ENCODE measurements around the gene PTPRK. TPM values are rescaled to one million over a fixed set of nuclear protein-coding genes. Genes with fewer than 3 reads are reported as not detected.

Gene PTPRK
- polyA plus RNA-seq, 1 donor (not counting 4 experiments of a cell fraction or from before 2014, with no cell fraction given): 52.7 TPM

GRCh38 chr6:128517124-128517523, 3.3 kb downstream of the PTPRK start:
- peak overlapping the region; percentile 40 for H3K9ac ChIP-seq (ENCODE audit: control insufficient read depth, extremely low read depth, insufficient read depth, low read length)
- H3K4me3 ChIP-seq (ENCODE audit: control insufficient read depth in 2 of 3, extremely low read depth in 1 of 3, insufficient read depth in 2 of 3, low read depth in 1 of 3, low read length in 3 of 3): peak overlapping the region; percentile 41 to 94 (median 73)
- peak overlapping the region; percentile 74 for H3K4me2 ChIP-seq (ENCODE audit: control insufficient read depth, extremely low read depth, insufficient read depth, low read depth, low read length)
- H2AFZ ChIP-seq (ENCODE audit: control insufficient read depth, low read length): no peak overlapping the region
- peaks cover 37% of the 10 kb centered on the region for H3K4me1 ChIP-seq (ENCODE audit: control insufficient read depth, extremely low read depth, insufficient read depth, low read length)
- dilution Hi-C loops (cut with MboI; ENCODE audit: extremely low pct_ligation_motif_present, low sequenced_read_pairs): no loop called here
- H3K27ac ChIP-seq (ENCODE audit: control insufficient read depth, insufficient read depth, low read length): no peak overlapping the region
- H3K9me1 ChIP-seq (ENCODE audit: control insufficient read depth, extremely low read depth, insufficient read depth, low read length): peaks cover 3% of the 10 kb centered on the region
- peaks cover 81% of the 10 kb centered on the region for H3K79me2 ChIP-seq (ENCODE audit: control insufficient read depth, insufficient read depth, low read length)
- H4K20me1 ChIP-seq (ENCODE audit: control insufficient read depth, extremely low read depth, insufficient read depth, low read length): peaks cover 9% of the 10 kb centered on the region
- H3K27me3 ChIP-seq (ENCODE audit: control insufficient read depth, extremely low read depth, insufficient read depth, low read length): no peaks in the 10 kb centered on the region
- no peaks in the 10 kb centered on the region for H3K9me3 ChIP-seq (ENCODE audit: control insufficient read depth, low read depth, low read length)
- TF ChIP-seq EZH2 (IDR thresholded peaks at IDR 0.05; ENCODE audit: low read length) (no peak), CTCF (optimal IDR thresholded peaks at IDR 0.05 in 1 of 3, IDR thresholded peaks at IDR 0.05 in 1 of 3, conservative IDR thresholded peaks at IDR 0.05 in 1 of 3; ENCODE audit: extremely low read depth in 1 of 3, insufficient read depth in 2 of 3, low read length in 3 of 3) (no peak)
- no peak for FAIRE-seq
- DNase-seq (ENCODE audit: low read depth, low spot score): no peak
- H3K36me3 ChIP-seq (ENCODE audit: control insufficient read depth in 2 of 2, extremely low read depth in 1 of 2, insufficient read depth in 2 of 2, low read length in 2 of 2): no peaks in the 10 kb centered on the region

GRCh38 chr6:128516514-128516898, 3.9 kb downstream of the PTPRK start:
- Histone ChIP-seq H3K27me3 (ENCODE audit: control insufficient read depth, extremely low read depth, insufficient read depth, low read length) (no peaks in the 10 kb centered on the region), H3K36me3 (ENCODE audit: control insufficient read depth in 2 of 2, extremely low read depth in 1 of 2, insufficient read depth in 2 of 2, low read length in 2 of 2) (no peaks in the 10 kb centered on the region), H3K27ac (ENCODE audit: control insufficient read depth, insufficient read depth, low read length) (peak overlapping the region; percentile 46), H3K4me1 (ENCODE audit: control insufficient read depth, extremely low read depth, insufficient read depth, low read length) (peaks cover 43% of the 10 kb centered on the region), H4K20me1 (ENCODE audit: control insufficient read depth, extremely low read depth, insufficient read depth, low read length) (peaks cover 9% of the 10 kb centered on the region), H3K4me3 (ENCODE audit: control insufficient read depth in 2 of 3, extremely low read depth in 1 of 3, insufficient read depth in 2 of 3, low read depth in 1 of 3, low read length in 3 of 3) (peak overlapping the region; percentile 4 to 41 (median 31)), H3K79me2 (ENCODE audit: control insufficient read depth, insufficient read depth, low read length) (peaks cover 83% of the 10 kb centered on the region), H3K9me3 (ENCODE audit: control insufficient read depth, low read depth, low read length) (no peaks in the 10 kb centered on the region), H3K9ac (ENCODE audit: control insufficient read depth, extremely low read depth, insufficient read depth, low read length) (peak overlapping the region; percentile 24), H2AFZ (ENCODE audit: control insufficient read depth, low read length) (no peak overlapping the region), H3K4me2 (ENCODE audit: control insufficient read depth, extremely low read depth, insufficient read depth, low read depth, low read length) (peak overlapping the region; percentile 74), H3K9me1 (ENCODE audit: control insufficient read depth, extremely low read depth, insufficient read depth, low read length) (peaks cover 3% of the 10 kb centered on the region)
- peak in 2 of 3 experiments; percentile 38 to 40 for TF ChIP-seq CTCF (optimal IDR thresholded peaks at IDR 0.05 in 1 of 3, IDR thresholded peaks at IDR 0.05 in 1 of 3, conservative IDR thresholded peaks at IDR 0.05 in 1 of 3; ENCODE audit: extremely low read depth in 1 of 3, insufficient read depth in 2 of 3, low read length in 3 of 3)
- TF ChIP-seq EZH2 (IDR thresholded peaks at IDR 0.05; ENCODE audit: low read length): no peak
- DNase-seq (ENCODE audit: low read depth, low spot score): no peak
- dilution Hi-C loops (cut with MboI; ENCODE audit: extremely low pct_ligation_motif_present, low sequenced_read_pairs): no loop called here
- peak; percentile 90 for FAIRE-seq

Data from keratinocyte (primary cell).